H9 (cell line): ENCODE measurements around the gene SPDL1. TPM values are rescaled to one million over a fixed set of nuclear protein-coding genes. Genes with fewer than 3 reads are reported as not detected.

Source experiments
- DNase-seq: peaks from one replicate; pipeline ENCODE4 v3.0.0-alpha.2; 2017
- H2AFZ ChIP-seq: one replicate; pipeline ENCODE4 v1.6.1; 2013; ENCODE audit warnings: mild to moderate bottlenecking, low read length, control low read depth, moderate library complexity
- H2AK5ac ChIP-seq: 2 replicates; pipeline ENCODE4 v1.6.1; 2013; ENCODE audit warnings: low read length, control low read depth, mixed read lengths; ENCODE audit not compliant: insufficient read length
- H2BK120ac ChIP-seq: one replicate; pipeline ENCODE4 v1.6.1; 2013; ENCODE audit warnings: low read depth, mild to moderate bottlenecking, low read length, control low read depth, inconsistent platforms; ENCODE audit not compliant: poor library complexity, severe bottlenecking
- H2BK12ac ChIP-seq: 2 replicates; pipeline ENCODE4 v1.6.1; 2013; ENCODE audit warnings: low read length, control low read depth, mixed read lengths, low read depth; ENCODE audit not compliant: insufficient read length
- H2BK15ac ChIP-seq: 2 replicates; pipeline ENCODE4 v1.6.1; 2013; ENCODE audit warnings: low read depth, low read length, control low read depth
- H2BK20ac ChIP-seq: one replicate; pipeline ENCODE4 v1.6.1; 2013; ENCODE audit warnings: low read depth, mild to moderate bottlenecking, low read length, control low read depth, inconsistent platforms; ENCODE audit not compliant: poor library complexity, severe bottlenecking
- H2BK5ac ChIP-seq: 2 replicates; pipeline ENCODE4 v1.6.1; 2013; ENCODE audit warnings: low read length, control low read depth, mixed read lengths; ENCODE audit not compliant: insufficient read length
- H3K14ac ChIP-seq: 2 replicates; pipeline ENCODE4 v1.6.1; 2013; ENCODE audit warnings: low read length, control low read depth; ENCODE audit not compliant: insufficient read depth
- H3K18ac ChIP-seq: 2 replicates; pipeline ENCODE4 v1.6.1; 2013; ENCODE audit warnings: low read depth, mild to moderate bottlenecking, mixed read lengths, low read length, control low read depth; ENCODE audit not compliant: insufficient read length
- H3K23ac ChIP-seq: 2 replicates; pipeline ENCODE4 v1.6.1; 2013; ENCODE audit warnings: low read length, control low read depth, mixed read lengths, low read depth; ENCODE audit not compliant: insufficient read length
- H3K23me2 ChIP-seq: 2 replicates; pipeline ENCODE4 v1.6.1; 2013; ENCODE audit warnings: low read depth, mild to moderate bottlenecking, mixed read lengths, low read length, control low read depth; ENCODE audit not compliant: insufficient read length, poor library complexity, severe bottlenecking
- H3K27ac ChIP-seq: 2 replicates; pipeline ENCODE4 v1.5.1; 2013; ENCODE audit warnings: low read length, control low read depth, mixed read lengths, low read depth; ENCODE audit not compliant: insufficient read length
- H3K27me3 ChIP-seq: 2 replicates; pipeline ENCODE4 v1.6.1; 2013; ENCODE audit warnings: low read length, control low read depth, inconsistent platforms; ENCODE audit not compliant: insufficient read depth
- H3K4ac ChIP-seq: 2 replicates; pipeline ENCODE4 v1.6.1; 2013; ENCODE audit warnings: low read depth, mild to moderate bottlenecking, control low read depth, inconsistent platforms, low read length, moderate library complexity
- H3K4me1 ChIP-seq: 2 replicates; pipeline ENCODE4 v1.6.1; 2013; ENCODE audit warnings: low read length, control low read depth, inconsistent platforms; ENCODE audit not compliant: insufficient read depth
- H3K4me2 ChIP-seq: 2 replicates; pipeline ENCODE4 v1.6.1; 2013; ENCODE audit warnings: low read length, control low read depth, mixed read lengths; ENCODE audit not compliant: insufficient read length, insufficient read depth
- H3K56ac ChIP-seq: 2 replicates; pipeline ENCODE4 v1.6.1; 2013; ENCODE audit warnings: low read depth, mild to moderate bottlenecking, mixed read lengths, low read length, control low read depth; ENCODE audit not compliant: insufficient read length
- H3K79me1 ChIP-seq: 2 replicates; pipeline ENCODE4 v1.6.1; 2013; ENCODE audit warnings: low read depth, mild to moderate bottlenecking, moderate library complexity, low read length, control low read depth, inconsistent platforms; ENCODE audit not compliant: insufficient read depth, poor library complexity, severe bottlenecking
- H3K79me2 ChIP-seq: 2 replicates; pipeline ENCODE4 v1.6.1; 2013; ENCODE audit warnings: low read length, control low read depth, inconsistent platforms; ENCODE audit not compliant: insufficient read depth
- H3K9ac ChIP-seq: 2 replicates; pipeline ENCODE4 v1.6.1; 2013; ENCODE audit warnings: low read length, control low read depth, mixed read lengths; ENCODE audit not compliant: insufficient read length; ENCODE audit errors: extremely low read depth
- H3K9me3 ChIP-seq: one replicate; pipeline ENCODE4 v1.6.1; 2013; ENCODE audit warnings: low read depth, low read length, inconsistent platforms; ENCODE audit not compliant: control insufficient read depth
- H3T11ph ChIP-seq: one replicate; pipeline ENCODE4 v1.6.1; 2013; ENCODE audit warnings: mild to moderate bottlenecking, low read length, control low read depth, inconsistent platforms
- H4K20me1 ChIP-seq: one replicate; pipeline ENCODE4 v1.6.1; 2013; ENCODE audit not compliant: control insufficient read depth, insufficient read length, insufficient read depth
- H4K5ac ChIP-seq: 2 replicates; pipeline ENCODE4 v1.6.1; 2013; ENCODE audit warnings: low read depth, mild to moderate bottlenecking, mixed read lengths, low read length, control low read depth; ENCODE audit not compliant: insufficient read length
- H4K8ac ChIP-seq: replicated peaks from 2 replicates; pipeline ENCODE4 v1.6.1; 2013; ENCODE audit warnings: low read length, control low read depth, mixed read lengths, low read depth; ENCODE audit not compliant: insufficient read length
- H4K91ac ChIP-seq: 2 replicates; pipeline ENCODE4 v1.6.1; 2013; ENCODE audit warnings: low read depth, mild to moderate bottlenecking, moderate library complexity, mixed read lengths, low read length, control low read depth; ENCODE audit not compliant: insufficient read length
- H3K27ac Mint-ChIP-seq, 3 experiments: 2 replicates in 2 of 3; 3 replicates in 1 of 3; pipeline ENCODE4 v1.8.0; 2020 to 2021; ENCODE audit warnings: mixed read lengths in 3 of 3, mild to moderate bottlenecking in 1 of 3, moderate library complexity in 1 of 3
- H3K27me3 Mint-ChIP-seq: 2 replicates; pipeline ENCODE4 v1.8.0; 2021; ENCODE audit warnings: low read depth, mild to moderate bottlenecking, moderate library complexity, mixed read lengths
- H3K36me3 Mint-ChIP-seq, 3 experiments: 2 replicates in 2 of 3; 3 replicates in 1 of 3; pipeline ENCODE4 v1.8.0; 2020 to 2021; ENCODE audit warnings: low read depth in 3 of 3, mixed read lengths in 3 of 3; ENCODE audit not compliant: insufficient read depth in 1 of 3
- H3K4me1 Mint-ChIP-seq, 2 experiments: 2 replicates each; pipeline ENCODE4 v1.8.0; 2020; ENCODE audit warnings: mixed read lengths in 2 of 2
- H3K4me3 Mint-ChIP-seq, 2 experiments: 2 replicates in 1 of 2; 3 replicates in 1 of 2; pipeline ENCODE4 v1.8.0; 2020 to 2021; ENCODE audit warnings: mild to moderate bottlenecking in 2 of 2, mixed read lengths in 2 of 2, moderate library complexity in 1 of 2
- H3K9me3 Mint-ChIP-seq, 2 experiments: 2 replicates in 1 of 2; 3 replicates in 1 of 2; pipeline ENCODE4 v1.8.0; 2020; ENCODE audit warnings: mild to moderate bottlenecking in 2 of 2, mixed read lengths in 2 of 2, moderate library complexity in 1 of 2
- WGBS: extraction: QIAGEN DNeasy Blood & Tissue Kit; methylation state at CpG from one replicate; pipeline ENCODE4 v1.1.7; 2013; ENCODE audit warnings: missing lambda C conversion rate, low lambda C conversion rate, mixed read lengths; ENCODE audit not compliant: insufficient read length; ENCODE audit errors: extremely low coverage; 5-methylcytosine and 5-hydroxymethylcytosine counted together
- total RNA-seq: library from RNA; stranded (reverse); gene quantifications from 2 replicates; pipeline ENCODE4 v1.2.1, GENCODE V29; 2021
- TF ChIP-seq, protein P1 (sequence below): fragments of 200-600 bp; sonication (generic); conservative IDR thresholded peaks from 3 replicates; pipeline ENCODE4 v1.8.0; 2021; ENCODE audit warnings: antibody characterized with exemption, mild to moderate bottlenecking

SPDL1 gene
- total RNA-seq, 1 experiment from 2014 or later: 49.4 TPM

DNA sequence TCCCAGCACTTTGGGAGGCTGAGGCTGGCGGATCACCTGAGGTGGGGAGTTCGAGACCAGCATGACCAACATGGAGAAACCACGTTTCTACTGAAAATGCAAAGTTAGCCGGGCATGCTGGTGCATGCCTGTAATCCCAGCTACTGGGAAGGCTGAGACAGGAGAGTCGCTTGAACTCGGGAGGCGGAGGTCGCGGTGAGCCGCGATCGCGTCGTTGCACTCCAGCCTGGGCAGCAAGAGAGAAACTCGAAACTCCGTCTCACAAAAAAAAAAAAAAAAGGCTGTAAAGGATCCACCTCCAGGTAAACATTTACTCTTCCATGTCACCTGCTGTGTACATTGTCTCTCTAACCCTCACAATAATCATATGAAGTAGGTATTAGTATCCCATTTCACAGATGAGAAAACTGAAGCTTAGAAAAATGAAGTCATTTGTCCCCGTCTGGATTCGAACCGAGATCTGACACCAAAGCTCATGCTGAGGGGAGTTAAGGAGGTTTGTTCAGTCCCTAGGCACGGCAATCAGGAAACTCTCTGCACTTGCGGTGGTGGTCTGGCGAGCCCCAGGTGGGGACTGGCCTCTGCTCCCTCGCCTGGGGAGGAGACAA lies 53.0 kb downstream of the SPDL1 start:
- no peak overlapping the region for H3K23ac ChIP-seq
- H2BK5ac ChIP-seq: no peak overlapping the region
- H3K23me2 ChIP-seq: peaks cover 6% of the 10 kb centered on the region
- no peak overlapping the region for H2BK15ac ChIP-seq
- DNase-seq: peak; percentile 38
- Mint-ChIP-seq H3K36me3 (peaks cover 1 to 12% (median 10%) of the 10 kb centered on the region in 3 experiments; a peak in 5 of 7 replicates), H3K4me1 (peaks cover 17 to 24% of the 10 kb centered on the region in 2 experiments), H3K27ac (no peak overlapping the region; a peak in 1 of 7 replicates), H3K9me3 (peaks cover 12 to 13% of the 10 kb centered on the region in 2 experiments; a peak in 4 of 5 replicates), H3K27me3 (peaks cover 33% of the 10 kb centered on the region), H3K4me3 (peak overlapping the region; percentile 74 to 86)
- no peaks in the 10 kb centered on the region; the same call in 1 of the 2 replicates for H3K4me1 ChIP-seq
- no peak overlapping the region for H3K56ac ChIP-seq
- no peaks in the 10 kb centered on the region for H4K20me1 ChIP-seq
- no peaks in the 10 kb centered on the region for H3K9me3 ChIP-seq
- H3K27me3 ChIP-seq: no peaks in the 10 kb centered on the region
- H4K5ac ChIP-seq: no peak overlapping the region
- no CpG with 5 or more reads among the region's 23 CpGs for WGBS
- peak overlapping the region; percentile 70 for H3K9ac ChIP-seq
- no peak overlapping the region for H2BK120ac ChIP-seq
- no peaks in the 10 kb centered on the region for H3K79me1 ChIP-seq
- H4K8ac ChIP-seq: no peak overlapping the region
- TF ChIP-seq, protein P1, sequence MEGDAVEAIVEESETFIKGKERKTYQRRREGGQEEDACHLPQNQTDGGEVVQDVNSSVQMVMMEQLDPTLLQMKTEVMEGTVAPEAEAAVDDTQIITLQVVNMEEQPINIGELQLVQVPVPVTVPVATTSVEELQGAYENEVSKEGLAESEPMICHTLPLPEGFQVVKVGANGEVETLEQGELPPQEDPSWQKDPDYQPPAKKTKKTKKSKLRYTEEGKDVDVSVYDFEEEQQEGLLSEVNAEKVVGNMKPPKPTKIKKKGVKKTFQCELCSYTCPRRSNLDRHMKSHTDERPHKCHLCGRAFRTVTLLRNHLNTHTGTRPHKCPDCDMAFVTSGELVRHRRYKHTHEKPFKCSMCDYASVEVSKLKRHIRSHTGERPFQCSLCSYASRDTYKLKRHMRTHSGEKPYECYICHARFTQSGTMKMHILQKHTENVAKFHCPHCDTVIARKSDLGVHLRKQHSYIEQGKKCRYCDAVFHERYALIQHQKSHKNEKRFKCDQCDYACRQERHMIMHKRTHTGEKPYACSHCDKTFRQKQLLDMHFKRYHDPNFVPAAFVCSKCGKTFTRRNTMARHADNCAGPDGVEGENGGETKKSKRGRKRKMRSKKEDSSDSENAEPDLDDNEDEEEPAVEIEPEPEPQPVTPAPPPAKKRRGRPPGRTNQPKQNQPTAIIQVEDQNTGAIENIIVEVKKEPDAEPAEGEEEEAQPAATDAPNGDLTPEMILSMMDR: no peak
- H3K4me2 ChIP-seq: peak overlapping the region; percentile 49
- no peak overlapping the region for H2BK20ac ChIP-seq
- no peak overlapping the region for H3K27ac ChIP-seq
- no peak overlapping the region for H2BK12ac ChIP-seq
- H3K79me2 ChIP-seq: no peaks in the 10 kb centered on the region
- H2AFZ ChIP-seq: no peak overlapping the region
- H3K4ac ChIP-seq: no peak overlapping the region
- no peak overlapping the region for H3K14ac ChIP-seq
- no peak overlapping the region for H3K18ac ChIP-seq
- no peak overlapping the region for H2AK5ac ChIP-seq
- H3T11ph ChIP-seq: no peak overlapping the region
- no peak overlapping the region for H4K91ac ChIP-seq
